Endothelial cell of umbilical vein (primary cell): ENCODE data around the gene SAV1.

Experiments
- EZH2 ChIP-seq: IDR thresholded peaks from 2 replicates; pipeline ENCODE4 v1.6.1; 2012; ENCODE audit warnings: borderline replicate concordance, low read depth, mild to moderate bottlenecking, moderate library complexity, low read length, inconsistent platforms; ENCODE audit not compliant: severe bottlenecking
- FOS ChIP-seq: IDR thresholded peaks from 2 replicates; pipeline ENCODE4 v1.6.1; 2011; ENCODE audit warnings: mild to moderate bottlenecking, low read length, moderate library complexity, borderline replicate concordance; ENCODE audit not compliant: insufficient read depth
- JUN ChIP-seq: IDR thresholded peaks from 2 replicates; pipeline ENCODE4 v1.6.1; 2011; ENCODE audit warnings: borderline replicate concordance, low read depth; ENCODE audit not compliant: insufficient read length, insufficient read depth
- POLR2A ChIP-seq: IDR thresholded peaks from 2 replicates; pipeline ENCODE4 v1.6.1; 2012; ENCODE audit warnings: low read depth, mild to moderate bottlenecking, control low read depth, low read length
- POLR2AphosphoS5 ChIP-seq: IDR thresholded peaks from 2 replicates; pipeline ENCODE4 v1.6.1; 2012; ENCODE audit warnings: low read depth, mild to moderate bottlenecking, control low read depth, low read length, moderate library complexity; ENCODE audit not compliant: insufficient read depth
- TF ChIP-seq, protein P1 (sequence below), 2 donors: IDR thresholded peaks; 1 replicate in 1 of 2; 2 replicates in 1 of 2; pipeline ENCODE4 v1.5.1; 2011; ENCODE audit warnings: low read length in 2 of 2, mild to moderate bottlenecking in 2 of 2, moderate library complexity in 2 of 2, control low read depth in 1 of 2, inconsistent platforms in 1 of 2, low read depth in 1 of 2; ENCODE audit not compliant: insufficient read depth in 1 of 2; ENCODE audit errors: extremely low read depth in 1 of 2

DNA sequence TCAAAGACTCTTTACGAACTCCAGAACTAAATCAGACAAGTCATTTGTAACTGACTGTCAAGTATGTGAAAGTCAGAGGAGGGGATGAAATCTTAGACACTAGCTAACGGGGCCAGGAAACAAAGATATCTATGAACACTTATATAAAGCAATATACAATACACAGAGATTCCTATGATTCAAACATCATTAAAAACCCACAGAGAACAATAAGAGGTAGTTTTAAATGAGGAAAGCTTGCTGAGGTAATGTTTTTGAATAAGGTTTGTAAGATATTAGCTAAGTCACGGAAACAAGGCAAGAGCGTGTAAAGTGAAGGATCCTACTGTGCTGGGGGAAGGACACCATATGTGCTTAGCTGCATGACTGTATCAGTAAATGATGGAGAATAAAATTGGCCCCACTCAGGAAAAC lies 36.7 kb downstream of the SAV1 start:
- TF ChIP-seq JUN (no peak), EZH2 (no peak), POLR2A (no peak), POLR2AphosphoS5 (no peak), FOS (no peak)
- TF ChIP-seq, protein P1, sequence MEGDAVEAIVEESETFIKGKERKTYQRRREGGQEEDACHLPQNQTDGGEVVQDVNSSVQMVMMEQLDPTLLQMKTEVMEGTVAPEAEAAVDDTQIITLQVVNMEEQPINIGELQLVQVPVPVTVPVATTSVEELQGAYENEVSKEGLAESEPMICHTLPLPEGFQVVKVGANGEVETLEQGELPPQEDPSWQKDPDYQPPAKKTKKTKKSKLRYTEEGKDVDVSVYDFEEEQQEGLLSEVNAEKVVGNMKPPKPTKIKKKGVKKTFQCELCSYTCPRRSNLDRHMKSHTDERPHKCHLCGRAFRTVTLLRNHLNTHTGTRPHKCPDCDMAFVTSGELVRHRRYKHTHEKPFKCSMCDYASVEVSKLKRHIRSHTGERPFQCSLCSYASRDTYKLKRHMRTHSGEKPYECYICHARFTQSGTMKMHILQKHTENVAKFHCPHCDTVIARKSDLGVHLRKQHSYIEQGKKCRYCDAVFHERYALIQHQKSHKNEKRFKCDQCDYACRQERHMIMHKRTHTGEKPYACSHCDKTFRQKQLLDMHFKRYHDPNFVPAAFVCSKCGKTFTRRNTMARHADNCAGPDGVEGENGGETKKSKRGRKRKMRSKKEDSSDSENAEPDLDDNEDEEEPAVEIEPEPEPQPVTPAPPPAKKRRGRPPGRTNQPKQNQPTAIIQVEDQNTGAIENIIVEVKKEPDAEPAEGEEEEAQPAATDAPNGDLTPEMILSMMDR (IDR thresholded peaks at IDR 0.05; ENCODE audit: extremely low read depth in 1 of 2, insufficient read depth in 1 of 2, low read depth in 1 of 2, low read length in 2 of 2), result no peak
